A673 (cell line): ENCODE results near the gene OVCA2. TPM values are rescaled to one million over a fixed set of nuclear protein-coding genes. Genes with fewer than 3 reads are reported as not detected.

ENCODE experiments used
- BruUV-seq: library from RNA; stranded (reverse); fragments of 400-500 nt; replicated peaks from 2 replicates; lab custom pipeline; 2021; lab: Mats Ljungman, UMichigan
- CTCF ChIA-PET: fragments of 300-600 bp; sonication (Branson Sonifier 250); formaldehyde crosslinking; loops from one replicate; lab custom pipeline; 2022; ENCODE audit warnings: antibody characterized with exemption; lab: Charles Lee
- POLR2A ChIA-PET: fragments of 300-600 bp; sonication (Branson Sonifier 250); formaldehyde crosslinking; loops from one replicate; lab custom pipeline; 2022; ENCODE audit warnings: antibody characterized with exemption; ENCODE audit not compliant: low non-redundant PET; lab: Charles Lee
- DNase-seq: peaks from one replicate; pipeline ENCODE4 v3.0.0-alpha.2; 2015; ENCODE audit warnings: low spot score
- H3K27ac ChIP-seq: fragments of 200-600 bp; sonication (generic); 2 replicates; pipeline ENCODE4 v1.5.1; 2016; ENCODE audit warnings: mixed run types, low read depth, mild to moderate bottlenecking, mixed read lengths, antibody characterized with exemption, low read length; ENCODE audit not compliant: poor library complexity, severe bottlenecking
- H3K27me3 ChIP-seq: fragments of 200-600 bp; sonication (generic); replicated peaks from 2 replicates; pipeline ENCODE4 v1.6.1; 2017; ENCODE audit warnings: mixed run types, low read depth, mild to moderate bottlenecking, mixed read lengths, antibody characterized with exemption, low read length; ENCODE audit not compliant: insufficient read depth, poor library complexity
- H3K36me3 ChIP-seq: fragments of 200-600 bp; sonication (generic); 2 replicates; pipeline ENCODE4 v1.6.1; 2016; ENCODE audit warnings: mixed run types, mild to moderate bottlenecking, mixed read lengths, antibody characterized with exemption, low read length; ENCODE audit not compliant: insufficient read depth, poor library complexity, severe bottlenecking
- H3K4me1 ChIP-seq: fragments of 200-600 bp; sonication (generic); 2 replicates; pipeline ENCODE4 v1.6.1; 2017; ENCODE audit warnings: mixed run types, mild to moderate bottlenecking, mixed read lengths, antibody characterized with exemption, low read length; ENCODE audit not compliant: insufficient read depth, poor library complexity, severe bottlenecking
- H3K4me3 ChIP-seq: fragments of 200-600 bp; sonication (generic); 2 replicates; pipeline ENCODE4 v1.5.1; 2016; ENCODE audit warnings: low read depth, mixed run types, mild to moderate bottlenecking, mixed read lengths, low read length; ENCODE audit not compliant: poor library complexity, severe bottlenecking
- H3K9me3 ChIP-seq: fragments of 200-600 bp; sonication (generic); 2 replicates; pipeline ENCODE4 v1.6.1; 2016; ENCODE audit warnings: mixed run types, low read depth, mild to moderate bottlenecking, mixed read lengths, antibody characterized with exemption, low read length; ENCODE audit not compliant: poor library complexity, severe bottlenecking
- EZH2 ChIP-seq: fragments of 200-600 bp; sonication (generic); IDR thresholded peaks from 2 replicates; pipeline ENCODE4 v1.6.1; 2017; ENCODE audit warnings: borderline replicate concordance, low read depth, mild to moderate bottlenecking, mixed read lengths, antibody characterized with exemption, low read length; ENCODE audit not compliant: poor library complexity, severe bottlenecking
- intact Hi-C: fragments of 100-400 bp; cut with micrococcal nuclease; formaldehyde crosslinking; loops from one replicate; pipeline ENCODE4 v1.10.0; 2022; ENCODE audit not compliant: unreplicated experiment
- total RNA-seq: library from RNA; stranded (reverse); gene quantifications from 2 replicates; pipeline ENCODE4 v1.2.3, GENCODE V29; 2021
- TF ChIP-seq, protein P1 (sequence below): fragments of 300-800, 200-600 bp; sonication (generic); conservative IDR thresholded peaks from 2 replicates; pipeline ENCODE4 v1.5.1; 2017; ENCODE audit warnings: low read depth, mild to moderate bottlenecking, antibody characterized with exemption, low read length, moderate library complexity, mixed read lengths

OVCA2 gene
- total RNA-seq, 1 experiment from 2014 or later, result 30.7 TPM

- peak; percentile 68 for DNase-seq
- TF ChIP-seq EZH2, result no peak
- TF ChIP-seq, protein P1, sequence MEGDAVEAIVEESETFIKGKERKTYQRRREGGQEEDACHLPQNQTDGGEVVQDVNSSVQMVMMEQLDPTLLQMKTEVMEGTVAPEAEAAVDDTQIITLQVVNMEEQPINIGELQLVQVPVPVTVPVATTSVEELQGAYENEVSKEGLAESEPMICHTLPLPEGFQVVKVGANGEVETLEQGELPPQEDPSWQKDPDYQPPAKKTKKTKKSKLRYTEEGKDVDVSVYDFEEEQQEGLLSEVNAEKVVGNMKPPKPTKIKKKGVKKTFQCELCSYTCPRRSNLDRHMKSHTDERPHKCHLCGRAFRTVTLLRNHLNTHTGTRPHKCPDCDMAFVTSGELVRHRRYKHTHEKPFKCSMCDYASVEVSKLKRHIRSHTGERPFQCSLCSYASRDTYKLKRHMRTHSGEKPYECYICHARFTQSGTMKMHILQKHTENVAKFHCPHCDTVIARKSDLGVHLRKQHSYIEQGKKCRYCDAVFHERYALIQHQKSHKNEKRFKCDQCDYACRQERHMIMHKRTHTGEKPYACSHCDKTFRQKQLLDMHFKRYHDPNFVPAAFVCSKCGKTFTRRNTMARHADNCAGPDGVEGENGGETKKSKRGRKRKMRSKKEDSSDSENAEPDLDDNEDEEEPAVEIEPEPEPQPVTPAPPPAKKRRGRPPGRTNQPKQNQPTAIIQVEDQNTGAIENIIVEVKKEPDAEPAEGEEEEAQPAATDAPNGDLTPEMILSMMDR, result peak; percentile 37; the same call in 1 of the 2 replicates
- BruUV-seq, result no TSS peak
- peaks cover 13% of the 10 kb centered on the region for H3K4me1 ChIP-seq
- H3K27ac ChIP-seq, result peak overlapping the region; percentile 91
- peaks cover 18% of the 10 kb centered on the region for H3K36me3 ChIP-seq
- CTCF ChIA-PET, result interaction anchor here (0.7 to 1.3 kb wide), 2 partner anchors 76 to 133 kb away, joined by 4 read pairs; no protein-coding TSS in a partner anchor
- H3K27me3 ChIP-seq, result no peaks in the 10 kb centered on the region
- no peaks in the 10 kb centered on the region for H3K9me3 ChIP-seq
- POLR2A ChIA-PET, result no interaction called here
- intact Hi-C loops, result loop anchor here (5.0 kb wide), 2 partner anchors 135 to 325 kb away; no protein-coding TSS in a partner anchor
- H3K4me3 ChIP-seq, result peak overlapping the region; percentile 73
Observed at GRCh38 chr17:2042390-2042847, 597 bp downstream of the OVCA2 start.

DNA sequence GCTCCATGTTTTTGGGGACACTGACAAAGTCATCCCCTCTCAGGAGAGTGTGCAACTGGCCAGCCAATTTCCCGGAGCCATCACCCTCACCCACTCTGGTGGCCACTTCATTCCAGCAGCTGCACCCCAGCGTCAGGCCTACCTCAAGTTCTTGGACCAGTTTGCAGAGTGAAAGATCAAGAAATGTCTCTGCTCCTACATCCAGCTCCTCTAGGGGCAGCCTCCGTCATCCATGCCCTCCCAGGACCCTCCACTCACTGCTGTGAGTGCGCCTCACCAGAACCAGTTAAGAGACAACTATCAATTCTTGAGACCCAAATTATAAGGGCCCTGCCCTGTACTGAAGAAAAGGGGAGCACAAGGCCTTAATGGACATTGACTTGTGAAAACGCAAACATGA, 1.1 kb downstream of the OVCA2 start:
- Histone ChIP-seq H3K27ac (peak overlapping the region; percentile 91), H3K9me3 (no peaks in the 10 kb centered on the region), H3K4me3 (peak overlapping the region; percentile 73), H3K36me3 (peaks cover 18% of the 10 kb centered on the region), H3K27me3 (no peaks in the 10 kb centered on the region), H3K4me1 (peaks cover 13% of the 10 kb centered on the region)
- intact Hi-C loops, result loop anchor here (5.0 kb wide), 2 partner anchors 136 to 326 kb away; no protein-coding TSS in a partner anchor
- no peak for DNase-seq
- BruUV-seq, result TSS peak; percentile 55
- CTCF ChIA-PET, result no interaction called here
- TF ChIP-seq EZH2, result no peak
- TF ChIP-seq, protein P1, result no peak
- POLR2A ChIA-PET, result no interaction called here

- H3K27ac ChIP-seq, result no peak overlapping the region
- no peaks in the 10 kb centered on the region for H3K9me3 ChIP-seq
- no TSS peak for BruUV-seq
- peaks cover 18% of the 10 kb centered on the region for H3K36me3 ChIP-seq
- peaks cover 13% of the 10 kb centered on the region for H3K4me1 ChIP-seq
- intact Hi-C loops, result loop anchor here (5.0 kb wide), 2 partner anchors 136 to 326 kb away; no protein-coding TSS in a partner anchor
- TF ChIP-seq, protein P1, result no peak
- no peak for TF ChIP-seq EZH2
- ChIA-PET POLR2A (interaction anchor here (0.7 kb wide), 1 partner anchor 9 kb away, joined by 14 read pairs; no protein-coding TSS in a partner anchor), CTCF (no interaction called here)
- no peaks in the 10 kb centered on the region for H3K27me3 ChIP-seq
- no peak overlapping the region for H3K4me3 ChIP-seq
- no peak for DNase-seq
Observed at GRCh38 chr17:2043785-2044184, 2.0 kb downstream of the OVCA2 start.
